CD8-positive, alpha-beta memory T cell (primary cell): ENCODE data around the gene SLC24A4. TPM values are rescaled to one million over a fixed set of nuclear protein-coding genes. Genes with fewer than 3 reads are reported as not detected.

Experiments used
- CTCF ChIA-PET: fragments of 350-600 bp; sonication (Branson Sonifier 250); formaldehyde crosslinking; loops from one replicate; lab custom pipeline; 2021; ENCODE audit warnings: antibody characterized with exemption; lab: Charles Lee
- POLR2A ChIA-PET: fragments of 350-600 bp; sonication (Branson Sonifier 250); formaldehyde crosslinking; loops from one replicate; lab custom pipeline; 2021; ENCODE audit warnings: antibody characterized with exemption; lab: Charles Lee
- DNase-seq, 5 donors: peaks; one replicate each; pipeline versions ENCODE4 v3.0.0 to v3.0.0-alpha.2; 2020 to 2022; ENCODE audit warnings: mixed read lengths in 1 of 5
- H3K27ac ChIP-seq: one replicate; pipeline ENCODE4 v1.7.0; 2013; ENCODE audit warnings: low read depth, mild to moderate bottlenecking, low read length, moderate library complexity
- H3K27me3 ChIP-seq: 2 replicates; pipeline ENCODE4 v1.7.0; 2013; ENCODE audit warnings: low read length, mild to moderate bottlenecking; ENCODE audit not compliant: insufficient read depth, poor library complexity, severe bottlenecking
- H3K36me3 ChIP-seq: 2 replicates; pipeline ENCODE4 v1.7.0; 2013; ENCODE audit warnings: mild to moderate bottlenecking, low read length, moderate library complexity; ENCODE audit not compliant: insufficient read depth
- H3K4me1 ChIP-seq: 2 replicates; pipeline ENCODE4 v1.7.0; 2013; ENCODE audit warnings: mild to moderate bottlenecking, low read length, moderate library complexity; ENCODE audit not compliant: insufficient read depth
- H3K4me3 ChIP-seq: 2 replicates; pipeline ENCODE4 v1.7.0; 2013; ENCODE audit warnings: mild to moderate bottlenecking, low read length
- H3K9me3 ChIP-seq: 2 replicates; pipeline ENCODE4 v1.7.0; 2013; ENCODE audit warnings: mild to moderate bottlenecking, low read length
- H3K27ac Mint-ChIP-seq, 8 donors: one replicate each; pipeline ENCODE4 v1.8.0; 2020 to 2021; ENCODE audit warnings: mixed read lengths in 8 of 8, mild to moderate bottlenecking in 6 of 8, inconsistent platforms in 3 of 8, moderate library complexity in 3 of 8
- H3K27me3 Mint-ChIP-seq, 2 donors: one replicate each; pipeline ENCODE4 v1.8.0; 2020 to 2021; ENCODE audit warnings: mixed read lengths in 2 of 2, mild to moderate bottlenecking in 1 of 2, moderate library complexity in 1 of 2
- H3K36me3 Mint-ChIP-seq, 3 donors: one replicate each; pipeline ENCODE4 v1.8.0; 2020 to 2021; ENCODE audit warnings: mixed read lengths in 3 of 3, inconsistent platforms in 1 of 3, mild to moderate bottlenecking in 1 of 3
- H3K4me1 Mint-ChIP-seq, 3 donors: one replicate each; pipeline ENCODE4 v1.8.0; 2020 to 2021; ENCODE audit warnings: mixed read lengths in 3 of 3, inconsistent platforms in 1 of 3, mild to moderate bottlenecking in 1 of 3
- H3K4me3 Mint-ChIP-seq, 7 donors: one replicate each; pipeline ENCODE4 v1.8.0; 2020 to 2021; ENCODE audit warnings: mixed read lengths in 7 of 7, mild to moderate bottlenecking in 6 of 7, moderate library complexity in 4 of 7, inconsistent platforms in 2 of 7
- H3K9me3 Mint-ChIP-seq, 5 donors: one replicate each; pipeline ENCODE4 v1.8.0; 2020 to 2022; ENCODE audit warnings: mixed read lengths in 5 of 5, mild to moderate bottlenecking in 3 of 5, moderate library complexity in 2 of 5, inconsistent platforms in 1 of 5
- polyA plus RNA-seq: library from polyadenylated mRNA; unstranded; fragments of 300-500 nt; fragmentation: Illumina TruSeq; gene quantifications from one replicate; pipeline ENCODE4 v1.2.3, GENCODE V29; 2021
- total RNA-seq, 2 experiments: library from RNA; stranded (reverse); gene quantifications; one replicate each; pipeline ENCODE4 v1.2.3, GENCODE V29; 2021

The SLC24A4 gene
- total and polyA plus RNA-seq, 3 experiments from 2014 or later: 0.04 TPM; not detected in 2

DNA sequence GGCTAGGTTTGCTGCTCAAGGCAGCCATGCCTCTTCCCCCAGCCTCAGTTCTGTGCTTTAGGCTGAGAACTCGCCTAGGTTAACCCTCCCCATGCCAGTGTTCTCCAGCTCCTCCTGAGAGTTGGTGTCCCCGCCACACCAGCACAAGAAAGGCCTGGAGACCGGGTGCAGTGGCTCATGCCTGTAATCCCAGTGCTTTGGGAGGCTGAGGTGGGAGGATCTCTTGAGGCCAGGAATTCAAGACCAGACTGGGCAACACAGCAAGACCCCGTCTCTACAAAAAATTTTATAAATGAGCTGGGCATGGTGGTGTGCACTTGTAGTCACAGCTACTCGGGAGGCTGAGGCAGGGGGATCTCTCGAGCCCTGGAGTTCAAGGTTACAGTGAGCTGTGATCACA is 200.8 kb downstream of the SLC24A4 start:
- Mint-ChIP-seq H3K27me3 (peaks cover 0 to 3% of the 10 kb centered on the region in 2 donors), H3K4me3 (no peak overlapping the region), H3K4me1 (peaks cover 59 to 83% (median 61%) of the 10 kb centered on the region in 3 donors), H3K9me3 (no peaks in the 10 kb centered on the region), H3K36me3 (peaks cover 1 to 5% (median 4%) of the 10 kb centered on the region in 3 donors), H3K27ac (peak overlapping the region in 7 of 8 donors; percentile 30 to 85 (median 52))
- Histone ChIP-seq H3K9me3 (no peaks in the 10 kb centered on the region), H3K4me1 (peaks cover 20% of the 10 kb centered on the region), H3K4me3 (no peak overlapping the region), H3K27me3 (no peaks in the 10 kb centered on the region), H3K36me3 (no peaks in the 10 kb centered on the region), H3K27ac (no peak overlapping the region)
- ChIA-PET POLR2A (interaction anchor here (0.6 to 1.2 kb wide), 2 partner anchors 11 to 70 kb away, joined by 4 to 9 read pairs; no protein-coding TSS in a partner anchor), CTCF (interaction anchor here (0.9 to 2.0 kb wide), 4 partner anchors 8 to 66 kb away, joined by 3 to 7 read pairs (median 4); no protein-coding TSS in a partner anchor)
- no peak for DNase-seq

DNA sequence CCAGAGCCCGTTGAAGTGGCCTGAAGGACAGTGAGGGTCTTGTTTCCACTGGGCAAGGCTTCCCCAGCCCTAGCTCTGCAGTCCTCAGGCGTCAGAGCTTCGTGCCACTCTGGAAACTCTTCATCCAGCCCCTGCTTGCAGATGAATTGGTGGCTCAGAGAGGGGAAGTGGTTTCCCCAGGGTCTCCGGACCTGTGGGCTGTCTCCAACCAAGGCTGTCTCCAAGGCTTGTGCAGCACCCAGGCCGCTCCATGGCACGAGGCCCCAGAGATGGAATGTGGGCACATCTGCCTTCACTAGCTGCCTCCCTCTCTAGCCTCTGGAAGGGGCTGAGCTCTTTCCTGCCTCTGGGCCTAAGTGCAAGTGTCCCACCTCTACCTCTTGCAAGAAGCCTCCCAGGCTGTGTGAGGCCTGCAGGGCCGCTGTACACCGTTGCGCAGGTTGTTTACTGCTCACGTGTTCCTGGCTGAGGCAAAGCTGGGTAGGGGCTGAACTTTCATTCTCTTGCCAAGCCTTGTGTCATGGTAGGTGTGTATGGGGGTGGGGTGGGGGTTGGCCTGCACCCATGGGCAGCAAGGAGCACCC is 201.7 kb downstream of the SLC24A4 start:
- Mint-ChIP-seq H3K36me3 (peaks cover 1 to 6% (median 4%) of the 10 kb centered on the region in 3 donors), H3K4me1 (peaks cover 55 to 82% (median 55%) of the 10 kb centered on the region in 3 donors), H3K4me3 (peak overlapping the region in 2 of 7 donors; percentile 31 to 57), H3K9me3 (no peaks in the 10 kb centered on the region), H3K27ac (peak overlapping the region in 7 of 8 donors; percentile 22 to 95 (median 63)), H3K27me3 (no peaks in the 10 kb centered on the region)
- H3K27ac ChIP-seq: no peak overlapping the region
- no peaks in the 10 kb centered on the region for H3K27me3 ChIP-seq
- POLR2A ChIA-PET: interaction anchor here (0.5 kb wide), 1 partner anchor 371 kb away, joined by 3 read pairs; no protein-coding TSS in a partner anchor
- no peak for DNase-seq
- no peaks in the 10 kb centered on the region for H3K9me3 ChIP-seq
- peaks cover 16% of the 10 kb centered on the region for H3K4me1 ChIP-seq
- no peaks in the 10 kb centered on the region for H3K36me3 ChIP-seq
- no peak overlapping the region for H3K4me3 ChIP-seq
- CTCF ChIA-PET: interaction anchor here (0.8 to 2.0 kb wide), 4 partner anchors 10 to 156 kb away, joined by 3 to 6 read pairs (median 4); no protein-coding TSS in a partner anchor

DNA sequence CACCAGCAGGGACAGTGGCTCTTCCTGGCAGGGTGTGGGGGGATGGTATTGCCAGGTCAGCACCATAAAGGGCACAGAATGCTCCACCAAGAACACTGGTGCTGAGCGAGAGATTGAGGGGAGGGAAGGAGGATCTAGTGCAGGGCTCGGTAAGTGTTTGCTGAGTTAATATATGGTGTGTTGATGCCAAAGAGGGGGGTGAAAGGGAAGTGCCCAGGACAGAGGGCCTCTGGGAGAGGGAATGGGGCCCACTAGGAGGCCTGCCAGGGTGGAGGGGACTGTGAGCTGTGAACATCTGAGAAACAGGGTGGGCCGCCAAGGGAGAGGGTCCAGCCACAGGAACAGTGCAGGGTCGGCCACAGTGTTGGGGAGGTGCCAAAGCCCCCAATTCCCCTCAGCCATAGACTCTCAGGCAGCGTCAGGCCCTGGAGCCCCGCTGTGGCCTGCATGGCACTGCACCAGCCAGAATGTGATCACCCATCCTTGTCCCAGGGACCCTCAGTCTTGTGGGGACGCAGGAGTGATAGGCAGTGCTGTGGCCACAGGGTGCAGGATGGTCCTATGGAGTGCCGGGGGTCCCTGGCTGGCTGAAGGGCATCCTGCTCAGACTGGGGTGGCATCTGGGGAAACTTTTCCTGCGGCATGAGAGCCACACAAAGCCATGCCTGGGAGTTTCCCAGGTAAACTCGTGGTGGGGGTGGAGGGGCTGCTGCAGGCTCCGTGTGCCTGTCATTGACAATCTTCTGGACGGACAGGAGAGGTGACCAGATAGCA is 202.5 kb downstream of the SLC24A4 start:
- POLR2A ChIA-PET: interaction anchor here (0.5 kb wide), 1 partner anchor 372 kb away, joined by 3 read pairs; no protein-coding TSS in a partner anchor
- H3K27me3 ChIP-seq: no peaks in the 10 kb centered on the region
- H3K27ac ChIP-seq: no peak overlapping the region
- Mint-ChIP-seq H3K9me3 (no peaks in the 10 kb centered on the region), H3K4me3 (peak overlapping the region in 3 of 7 donors; percentile 1 to 57 (median 41)), H3K27ac (peak overlapping the region; percentile 22 to 81 (median 60)), H3K4me1 (peaks cover 56 to 83% (median 60%) of the 10 kb centered on the region in 3 donors), H3K27me3 (no peaks in the 10 kb centered on the region), H3K36me3 (peaks cover 4 to 8% (median 4%) of the 10 kb centered on the region in 3 donors)
- peaks cover 25% of the 10 kb centered on the region for H3K4me1 ChIP-seq
- H3K9me3 ChIP-seq: no peaks in the 10 kb centered on the region
- no peak overlapping the region for H3K4me3 ChIP-seq
- no peaks in the 10 kb centered on the region for H3K36me3 ChIP-seq
- CTCF ChIA-PET: interaction anchor here (1.1 to 2.0 kb wide), 2 partner anchors 10 to 155 kb away, joined by 4 to 6 read pairs; no protein-coding TSS in a partner anchor
- no peak for DNase-seq

DNA sequence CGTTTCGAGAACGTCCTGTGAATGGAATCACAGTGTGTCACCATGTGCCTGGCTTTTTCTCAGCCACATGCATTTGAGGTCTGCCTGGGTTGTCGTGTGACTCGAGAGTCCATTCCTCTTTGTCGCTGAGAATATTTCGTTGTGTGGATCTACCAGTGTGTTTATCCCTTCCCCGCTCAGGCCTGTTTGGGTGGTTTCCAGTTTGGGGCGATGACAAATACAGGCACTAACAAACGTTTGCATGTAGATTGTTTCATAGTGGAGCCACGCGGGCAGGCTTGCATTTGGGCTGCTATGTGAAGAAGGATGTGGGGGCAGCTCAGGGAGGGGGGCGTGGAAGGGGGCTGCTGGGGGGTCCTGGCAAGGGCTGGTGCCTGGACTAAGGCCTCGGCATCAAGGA is 204.8 kb downstream of the SLC24A4 start:
- Histone ChIP-seq H3K27ac (no peak overlapping the region), H3K4me3 (no peak overlapping the region), H3K9me3 (no peaks in the 10 kb centered on the region), H3K4me1 (peaks cover 47% of the 10 kb centered on the region), H3K36me3 (no peaks in the 10 kb centered on the region), H3K27me3 (no peaks in the 10 kb centered on the region)
- ChIA-PET CTCF (no interaction called here), POLR2A (no interaction called here)
- H3K27me3 Mint-ChIP-seq: no peaks in the 10 kb centered on the region
- peaks cover 0 to 3% (median 3%) of the 10 kb centered on the region in 3 donors for H3K36me3 Mint-ChIP-seq
- DNase-seq: no peak
- H3K4me3 Mint-ChIP-seq: peak overlapping the region in 1 of 7 donors; percentile 58
- H3K4me1 Mint-ChIP-seq: peaks cover 58 to 83% (median 62%) of the 10 kb centered on the region in 3 donors
- peak overlapping the region; percentile 19 to 98 (median 90) for H3K27ac Mint-ChIP-seq
- H3K9me3 Mint-ChIP-seq: no peaks in the 10 kb centered on the region

DNA sequence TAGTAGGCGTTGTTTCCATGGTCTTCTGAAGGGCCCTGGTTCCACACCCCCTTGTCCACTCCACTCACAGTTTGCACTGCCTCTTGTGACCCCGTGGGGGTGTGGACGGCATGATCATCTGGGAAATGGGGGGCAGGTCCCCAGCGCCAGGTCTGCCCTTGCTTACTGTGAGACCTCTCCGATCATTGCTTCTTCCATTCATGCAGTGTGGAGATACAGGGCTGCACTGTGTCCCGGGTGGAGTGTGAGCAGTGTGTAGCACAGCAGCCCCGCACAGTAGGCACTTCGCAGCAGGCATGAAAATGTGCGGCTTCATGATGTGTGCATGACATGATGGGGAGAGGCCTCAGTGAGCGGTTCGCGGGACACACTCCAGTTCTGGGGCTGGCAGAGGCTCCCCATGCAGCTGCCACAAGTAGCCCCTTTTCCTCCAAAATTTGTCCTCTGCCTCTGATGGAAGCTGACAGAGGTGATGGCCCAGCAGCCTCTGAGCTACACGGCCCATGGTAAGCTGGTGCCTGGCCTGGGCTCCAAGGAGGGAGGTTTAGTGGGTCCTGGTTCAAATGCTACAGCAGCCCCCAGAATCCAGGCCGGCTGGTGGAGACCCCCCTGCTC is 205.6 kb downstream of the SLC24A4 start:
- Mint-ChIP-seq H3K4me1 (peaks cover 63 to 83% (median 64%) of the 10 kb centered on the region in 3 donors), H3K36me3 (peaks cover 0 to 3% (median 3%) of the 10 kb centered on the region in 3 donors), H3K27me3 (no peaks in the 10 kb centered on the region), H3K4me3 (no peak overlapping the region), H3K27ac (peak overlapping the region in 7 of 8 donors; percentile 26 to 100 (median 91)), H3K9me3 (no peaks in the 10 kb centered on the region)
- no peaks in the 10 kb centered on the region for H3K27me3 ChIP-seq
- no peak for DNase-seq
- no peaks in the 10 kb centered on the region for H3K9me3 ChIP-seq
- no peak overlapping the region for H3K27ac ChIP-seq
- CTCF ChIA-PET: no interaction called here
- H3K4me3 ChIP-seq: no peak overlapping the region
- no peaks in the 10 kb centered on the region for H3K36me3 ChIP-seq
- H3K4me1 ChIP-seq: peaks cover 49% of the 10 kb centered on the region
- POLR2A ChIA-PET: interaction anchor here (1.2 kb wide), 1 partner anchor 58 kb away, joined by 4 read pairs; no protein-coding TSS in a partner anchor

DNA sequence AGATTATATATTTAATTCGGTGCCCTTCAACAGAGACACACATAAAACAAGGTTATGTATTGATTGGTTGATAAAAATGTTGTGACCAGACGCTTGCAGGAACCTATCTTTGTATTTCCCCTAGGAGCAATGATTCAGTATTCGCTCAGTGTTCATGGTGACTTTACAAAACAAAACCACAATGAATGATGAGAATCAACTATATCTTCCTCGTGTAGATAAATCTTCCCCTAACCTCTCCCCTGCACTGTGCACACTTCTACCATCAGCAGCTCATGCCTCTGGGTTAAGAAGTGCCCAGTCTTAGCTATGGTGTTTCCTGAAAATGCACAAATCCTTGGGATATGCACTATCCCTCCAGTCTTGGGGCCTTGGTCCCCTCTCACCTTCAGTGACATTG is 206.9 kb downstream of the SLC24A4 start:
- Histone ChIP-seq H3K27ac (peak overlapping the region; percentile 66), H3K4me1 (peaks cover 46% of the 10 kb centered on the region), H3K36me3 (no peaks in the 10 kb centered on the region), H3K27me3 (no peaks in the 10 kb centered on the region), H3K9me3 (no peaks in the 10 kb centered on the region), H3K4me3 (no peak overlapping the region)
- POLR2A ChIA-PET: no interaction called here
- Mint-ChIP-seq H3K27me3 (no peaks in the 10 kb centered on the region), H3K4me1 (peaks cover 59 to 83% (median 64%) of the 10 kb centered on the region in 3 donors), H3K4me3 (peak overlapping the region in 6 of 7 donors; percentile 32 to 67 (median 47)), H3K36me3 (peaks cover 0 to 3% (median 3%) of the 10 kb centered on the region in 3 donors), H3K27ac (peak overlapping the region; percentile 98 to 100 (median 100)), H3K9me3 (no peaks in the 10 kb centered on the region)
- CTCF ChIA-PET: no interaction called here
- no peak for DNase-seq

DNA sequence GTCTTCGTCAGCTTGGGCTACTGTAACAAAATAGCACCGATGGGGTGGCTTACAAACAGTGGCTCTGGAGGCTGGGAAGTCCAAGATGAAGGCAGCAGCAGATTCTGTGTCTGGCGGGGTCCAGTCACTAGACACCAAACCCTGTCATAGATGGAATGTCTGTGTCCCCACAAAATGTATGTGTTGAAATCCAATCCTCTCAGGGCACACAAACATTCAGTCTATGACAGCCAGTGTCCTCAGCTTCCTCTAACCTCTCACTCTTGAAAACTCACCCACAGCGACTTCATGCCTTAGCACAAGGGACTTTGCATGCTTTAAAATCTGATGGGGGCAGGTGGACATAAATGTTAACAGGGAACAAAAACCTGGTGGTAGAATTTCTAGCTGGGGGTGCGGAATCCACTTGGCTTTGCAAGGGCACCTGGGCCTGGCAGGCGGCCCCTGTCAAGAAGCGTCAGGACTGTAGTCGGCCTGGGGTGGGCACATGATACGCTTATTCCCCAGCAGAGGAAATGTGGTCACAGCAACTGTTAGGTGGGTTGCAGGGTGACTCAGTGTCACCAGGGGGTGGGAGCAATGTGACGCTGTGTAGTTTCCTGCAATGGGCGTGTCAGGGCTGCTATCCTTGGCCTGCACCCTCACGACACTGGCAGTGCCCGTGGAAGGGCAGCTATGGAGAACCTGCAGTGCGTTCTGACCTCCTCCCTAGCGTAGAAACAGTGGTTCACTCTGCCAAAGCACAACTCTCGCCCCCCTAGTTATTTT is 208.3 kb downstream of the SLC24A4 start:
- H3K27me3 Mint-ChIP-seq: no peaks in the 10 kb centered on the region
- H3K36me3 ChIP-seq: no peaks in the 10 kb centered on the region
- peak overlapping the region; percentile 98 to 100 (median 100) for H3K27ac Mint-ChIP-seq
- CTCF ChIA-PET: interaction anchor here (1.1 to 1.3 kb wide), 3 partner anchors 8 to 56 kb away, joined by 4 to 7 read pairs (median 4); no protein-coding TSS in a partner anchor
- no peaks in the 10 kb centered on the region for H3K9me3 Mint-ChIP-seq
- H3K9me3 ChIP-seq: no peaks in the 10 kb centered on the region
- H3K4me3 ChIP-seq: no peak overlapping the region
- peaks cover 0 to 3% (median 3%) of the 10 kb centered on the region in 3 donors for H3K36me3 Mint-ChIP-seq
- peak overlapping the region; percentile 66 for H3K27ac ChIP-seq
- peak; percentile 73 to 93 (median 88) for DNase-seq
- no peaks in the 10 kb centered on the region for H3K27me3 ChIP-seq
- H3K4me3 Mint-ChIP-seq: peak overlapping the region; percentile 44 to 90 (median 83)
- H3K4me1 Mint-ChIP-seq: peaks cover 66 to 89% (median 71%) of the 10 kb centered on the region in 3 donors
- POLR2A ChIA-PET: interaction anchor here (1.3 to 1.9 kb wide), 2 partner anchors 14 to 52 kb away, joined by 3 to 5 read pairs; no protein-coding TSS in a partner anchor
- H3K4me1 ChIP-seq: peaks cover 54% of the 10 kb centered on the region
